Measurements from ENCODE around the gene PSMD13.

The PSMD13 gene

GRCh38 chr11:210803-211180 is 26.0 kb upstream of the PSMD13 start:
- Histone ChIP-seq H3K36me3 (ENCODE audit: control insufficient read depth, insufficient read depth, low read length) (peaks cover 27% of the 10 kb centered on the region), H3K27me3 (ENCODE audit: control insufficient read depth, insufficient read depth, low read length) (no peaks in the 10 kb centered on the region), H3K4me1 (ENCODE audit: control insufficient read depth, insufficient read depth, low read length) (peaks cover 3% of the 10 kb centered on the region; the same call in 1 of the 2 replicates), H3K9me3 (ENCODE audit: control insufficient read depth, insufficient read depth, low read length) (no peaks in the 10 kb centered on the region), H3K4me3 (ENCODE audit: low read length) (no peak overlapping the region), H3K27ac (ENCODE audit: low read length) (no peak overlapping the region)
- DNase-seq (ENCODE audit: low read depth, low spot score), result no peak
- WGBS (ENCODE audit: insufficient coverage, insufficient read length), result no CpG with 5 or more reads among the region's 5 CpGs

GRCh38 chr11:211295-211694 is 25.5 kb upstream of the PSMD13 start:
- H3K4me1 ChIP-seq (ENCODE audit: control insufficient read depth, insufficient read depth, low read length), result peaks cover 3% of the 10 kb centered on the region; the same call in 1 of the 2 replicates
- H3K27me3 ChIP-seq (ENCODE audit: control insufficient read depth, insufficient read depth, low read length), result no peaks in the 10 kb centered on the region
- no CpG with 5 or more reads among the region's 5 CpGs for WGBS (ENCODE audit: insufficient coverage, insufficient read length)
- H3K9me3 ChIP-seq (ENCODE audit: control insufficient read depth, insufficient read depth, low read length), result no peaks in the 10 kb centered on the region
- no peak overlapping the region for H3K27ac ChIP-seq (ENCODE audit: low read length)
- H3K36me3 ChIP-seq (ENCODE audit: control insufficient read depth, insufficient read depth, low read length), result peaks cover 27% of the 10 kb centered on the region
- no peak overlapping the region for H3K4me3 ChIP-seq (ENCODE audit: low read length)
- DNase-seq (ENCODE audit: low read depth, low spot score), result no peak

- no peak for DNase-seq (ENCODE audit: low read depth, low spot score)
- H3K27me3 ChIP-seq (ENCODE audit: control insufficient read depth, insufficient read depth, low read length), result no peaks in the 10 kb centered on the region
- no peak overlapping the region for H3K4me3 ChIP-seq (ENCODE audit: low read length)
- no peaks in the 10 kb centered on the region for H3K9me3 ChIP-seq (ENCODE audit: control insufficient read depth, insufficient read depth, low read length)
- no peak overlapping the region for H3K27ac ChIP-seq (ENCODE audit: low read length)
- H3K36me3 ChIP-seq (ENCODE audit: control insufficient read depth, insufficient read depth, low read length), result peaks cover 27% of the 10 kb centered on the region
- no CpG with 5 or more reads among the region's 9 CpGs for WGBS (ENCODE audit: insufficient coverage, insufficient read length)
- H3K4me1 ChIP-seq (ENCODE audit: control insufficient read depth, insufficient read depth, low read length), result peaks cover 3% of the 10 kb centered on the region; the same call in 1 of the 2 replicates
Observed at GRCh38 chr11:211741-212140, 25.0 kb upstream of the PSMD13 start.

- WGBS (ENCODE audit: insufficient coverage, insufficient read length), result no CpG with 5 or more reads among the region's 17 CpGs
- Histone ChIP-seq H3K9me3 (ENCODE audit: control insufficient read depth, insufficient read depth, low read length) (no peaks in the 10 kb centered on the region), H3K4me3 (ENCODE audit: low read length) (no peak overlapping the region), H3K27ac (ENCODE audit: low read length) (no peak overlapping the region), H3K4me1 (ENCODE audit: control insufficient read depth, insufficient read depth, low read length) (peaks cover 3% of the 10 kb centered on the region; the same call in 1 of the 2 replicates), H3K36me3 (ENCODE audit: control insufficient read depth, insufficient read depth, low read length) (peaks cover 27% of the 10 kb centered on the region), H3K27me3 (ENCODE audit: control insufficient read depth, insufficient read depth, low read length) (no peaks in the 10 kb centered on the region)
- DNase-seq (ENCODE audit: low read depth, low spot score), result no peak
Observed at GRCh38 chr11:212150-213100, 24.4 kb upstream of the PSMD13 start.

GRCh38 chr11:213111-213510 is 23.7 kb upstream of the PSMD13 start:
- H3K9me3 ChIP-seq (ENCODE audit: control insufficient read depth, insufficient read depth, low read length), result no peaks in the 10 kb centered on the region
- H3K36me3 ChIP-seq (ENCODE audit: control insufficient read depth, insufficient read depth, low read length), result peaks cover 27% of the 10 kb centered on the region
- no peak overlapping the region for H3K27ac ChIP-seq (ENCODE audit: low read length)
- no peak overlapping the region for H3K4me3 ChIP-seq (ENCODE audit: low read length)
- H3K27me3 ChIP-seq (ENCODE audit: control insufficient read depth, insufficient read depth, low read length), result no peaks in the 10 kb centered on the region
- no peak for DNase-seq (ENCODE audit: low read depth, low spot score)
- no CpG with 5 or more reads among the region's 4 CpGs for WGBS (ENCODE audit: insufficient coverage, insufficient read length)
- peaks cover 3% of the 10 kb centered on the region; the same call in 1 of the 2 replicates for H3K4me1 ChIP-seq (ENCODE audit: control insufficient read depth, insufficient read depth, low read length)

- Histone ChIP-seq H3K27me3 (ENCODE audit: control insufficient read depth, insufficient read depth, low read length) (no peaks in the 10 kb centered on the region), H3K27ac (ENCODE audit: low read length) (no peak overlapping the region), H3K36me3 (ENCODE audit: control insufficient read depth, insufficient read depth, low read length) (peaks cover 27% of the 10 kb centered on the region), H3K4me1 (ENCODE audit: control insufficient read depth, insufficient read depth, low read length) (peaks cover 3% of the 10 kb centered on the region; the same call in 1 of the 2 replicates), H3K9me3 (ENCODE audit: control insufficient read depth, insufficient read depth, low read length) (no peaks in the 10 kb centered on the region), H3K4me3 (ENCODE audit: low read length) (no peak overlapping the region)
- no peak for DNase-seq (ENCODE audit: low read depth, low spot score)
- no CpG with 5 or more reads among the region's 7 CpGs for WGBS (ENCODE audit: insufficient coverage, insufficient read length)
Observed at GRCh38 chr11:214083-214482, 22.7 kb upstream of the PSMD13 start.

- H3K4me3 ChIP-seq (ENCODE audit: low read length), result no peak overlapping the region
- H3K36me3 ChIP-seq (ENCODE audit: control insufficient read depth, insufficient read depth, low read length), result peaks cover 27% of the 10 kb centered on the region
- no peaks in the 10 kb centered on the region for H3K27me3 ChIP-seq (ENCODE audit: control insufficient read depth, insufficient read depth, low read length)
- H3K9me3 ChIP-seq (ENCODE audit: control insufficient read depth, insufficient read depth, low read length), result no peaks in the 10 kb centered on the region
- WGBS (ENCODE audit: insufficient coverage, insufficient read length), result no CpG with 5 or more reads among the region's 4 CpGs
- no peak overlapping the region for H3K27ac ChIP-seq (ENCODE audit: low read length)
- DNase-seq (ENCODE audit: low read depth, low spot score), result no peak
- no peaks in the 10 kb centered on the region for H3K4me1 ChIP-seq (ENCODE audit: control insufficient read depth, insufficient read depth, low read length)
Observed at GRCh38 chr11:215581-216037, 21.2 kb upstream of the PSMD13 start.

GRCh38 chr11:216081-216974 is 20.4 kb upstream of the PSMD13 start:
- DNase-seq (ENCODE audit: low read depth, low spot score), result no peak
- H3K27ac ChIP-seq (ENCODE audit: low read length), result no peak overlapping the region
- peaks cover 27% of the 10 kb centered on the region for H3K36me3 ChIP-seq (ENCODE audit: control insufficient read depth, insufficient read depth, low read length)
- H3K9me3 ChIP-seq (ENCODE audit: control insufficient read depth, insufficient read depth, low read length), result no peaks in the 10 kb centered on the region
- no CpG with 5 or more reads among the region's 11 CpGs for WGBS (ENCODE audit: insufficient coverage, insufficient read length)
- H3K4me3 ChIP-seq (ENCODE audit: low read length), result no peak overlapping the region
- H3K27me3 ChIP-seq (ENCODE audit: control insufficient read depth, insufficient read depth, low read length), result no peaks in the 10 kb centered on the region
- H3K4me1 ChIP-seq (ENCODE audit: control insufficient read depth, insufficient read depth, low read length), result no peaks in the 10 kb centered on the region

GRCh38 chr11:217704-218103 is 19.1 kb upstream of the PSMD13 start:
- H3K4me1 ChIP-seq (ENCODE audit: control insufficient read depth, insufficient read depth, low read length), result no peaks in the 10 kb centered on the region
- peaks cover 22% of the 10 kb centered on the region for H3K36me3 ChIP-seq (ENCODE audit: control insufficient read depth, insufficient read depth, low read length)
- H3K4me3 ChIP-seq (ENCODE audit: low read length), result no peak overlapping the region
- no CpG with 5 or more reads among the region's 3 CpGs for WGBS (ENCODE audit: insufficient coverage, insufficient read length)
- H3K27me3 ChIP-seq (ENCODE audit: control insufficient read depth, insufficient read depth, low read length), result no peaks in the 10 kb centered on the region
- no peak overlapping the region for H3K27ac ChIP-seq (ENCODE audit: low read length)
- no peak for DNase-seq (ENCODE audit: low read depth, low spot score)
- no peaks in the 10 kb centered on the region for H3K9me3 ChIP-seq (ENCODE audit: control insufficient read depth, insufficient read depth, low read length)
